ENCODE measurements around the gene TAS2R43.
"Not testable (repeated sequence)": the region's sequence is repeated elsewhere in the genome, so short reads cannot be mapped to it uniquely, and the experiment has no call there.

Gene TAS2R43

GRCh38 chr12:11092128-11092527 is at the start of gene TAS2R43:
Gene TAS2R43 (minus strand): TSS chr12:11092313. CDS start chr12:11092229, 84 bp downstream.
- no peak for DNase-seq (ENCODE audit: low read depth in 3 of 3, low spot score in 1 of 3)

- no peak for DNase-seq (ENCODE audit: low read depth in 3 of 3, low spot score in 1 of 3)
These were observed 44.0 kb upstream of the TAS2R43 start for GRCh38 chr12:11136075-11136474.

GRCh38 chr12:11134305-11134704 is 42.2 kb upstream of the TAS2R43 start, which contains the start of gene TAS2R30:
Gene TAS2R30 (minus strand): TSS chr12:11134644. CDS start chr12:11134244, 400 bp downstream.
- DNase-seq (ENCODE audit: low read depth in 3 of 3, low spot score in 1 of 3): no peak

GRCh38 chr12:11133816-11134215 is 41.7 kb upstream of the TAS2R43 start:
- DNase-seq (ENCODE audit: low read depth in 3 of 3, low spot score in 1 of 3): no peak

- no peak for DNase-seq (ENCODE audit: low read depth in 3 of 3, low spot score in 1 of 3)
These were observed 41.0 kb upstream of the TAS2R43 start for GRCh38 chr12:11133162-11133561.

- DNase-seq (ENCODE audit: low read depth in 3 of 3, low spot score in 1 of 3): no peak
These were observed 38.9 kb upstream of the TAS2R43 start for GRCh38 chr12:11130999-11131398.

- no peak for DNase-seq (ENCODE audit: low read depth in 3 of 3, low spot score in 1 of 3)
These were observed 38.3 kb upstream of the TAS2R43 start for GRCh38 chr12:11130382-11130781.

GRCh38 chr12:11114130-11114529 is 22.0 kb upstream of the TAS2R43 start:
- not testable (repeated sequence) for DNase-seq (ENCODE audit: low read depth in 3 of 3, low spot score in 1 of 3)

- DNase-seq (ENCODE audit: low read depth in 3 of 3, low spot score in 1 of 3): not testable (repeated sequence)
These were observed 19.1 kb upstream of the TAS2R43 start for GRCh38 chr12:11111213-11111612.

GRCh38 chr12:11108862-11109261 is 16.7 kb upstream of the TAS2R43 start:
- no peak for DNase-seq (ENCODE audit: low read depth in 3 of 3, low spot score in 1 of 3)

GRCh38 chr12:11107719-11108118 is 15.6 kb upstream of the TAS2R43 start:
- DNase-seq (ENCODE audit: low read depth in 3 of 3, low spot score in 1 of 3): no peak

- no peak for DNase-seq (ENCODE audit: low read depth in 3 of 3, low spot score in 1 of 3)
These were observed 14.2 kb upstream of the TAS2R43 start for GRCh38 chr12:11106288-11106687.

- no peak for DNase-seq (ENCODE audit: low read depth in 3 of 3, low spot score in 1 of 3)
These were observed 13.4 kb upstream of the TAS2R43 start for GRCh38 chr12:11105546-11105945.

- DNase-seq (ENCODE audit: low read depth in 3 of 3, low spot score in 1 of 3): not testable (repeated sequence)
These were observed 2.8 kb upstream of the TAS2R43 start for GRCh38 chr12:11094910-11095309.

GRCh38 chr12:11089246-11089645 is 2.9 kb downstream of the TAS2R43 start:
- no peak for DNase-seq (ENCODE audit: low read depth in 3 of 3, low spot score in 1 of 3)

- DNase-seq (ENCODE audit: low read depth in 3 of 3, low spot score in 1 of 3): no peak
These were observed 6.7 kb downstream of the TAS2R43 start for GRCh38 chr12:11085419-11085818.

GRCh38 chr12:11081987-11082386 is 10.1 kb downstream of the TAS2R43 start:
- no peak for DNase-seq (ENCODE audit: low read depth in 3 of 3, low spot score in 1 of 3)

- DNase-seq (ENCODE audit: low read depth in 3 of 3, low spot score in 1 of 3): no peak
These were observed 13.9 kb downstream of the TAS2R43 start for GRCh38 chr12:11078246-11078645.

GRCh38 chr12:11075642-11076041 is 16.5 kb downstream of the TAS2R43 start:
- DNase-seq (ENCODE audit: low read depth in 3 of 3, low spot score in 1 of 3): no peak

GRCh38 chr12:11071414-11071813 is 20.7 kb downstream of the TAS2R43 start:
- no peak for DNase-seq (ENCODE audit: low read depth in 3 of 3, low spot score in 1 of 3)

GRCh38 chr12:11070999-11071398 is 21.1 kb downstream of the TAS2R43 start:
- no peak for DNase-seq (ENCODE audit: low read depth in 3 of 3, low spot score in 1 of 3)

- no peak for DNase-seq (ENCODE audit: low read depth in 3 of 3, low spot score in 1 of 3)
These were observed 22.2 kb downstream of the TAS2R43 start for GRCh38 chr12:11069854-11070365.

GRCh38 chr12:11067514-11067913 is 24.6 kb downstream of the TAS2R43 start:
- no peak for DNase-seq (ENCODE audit: low read depth in 3 of 3, low spot score in 1 of 3)
